ENCODE measurements around the gene DCAF4. TPM values are rescaled to one million over a fixed set of nuclear protein-coding genes. Genes with fewer than 3 reads are reported as not detected.

Gene DCAF4
- total RNA-seq, 1 experiment from 2014 or later = 39.4 TPM

- H3K4me3 Mint-ChIP-seq (ENCODE audit: unreplicated experiment) = no peak overlapping the region
- H3K36me3 Mint-ChIP-seq (ENCODE audit: insufficient read depth, unreplicated experiment) = peaks cover 56% of the 10 kb centered on the region
- H3K4me1 Mint-ChIP-seq (ENCODE audit: insufficient read depth, unreplicated experiment) = no peaks in the 10 kb centered on the region
- no peaks in the 10 kb centered on the region for H3K27me3 Mint-ChIP-seq (ENCODE audit: insufficient read depth, unreplicated experiment)
- CTCF ChIA-PET = interaction anchor here (0.6 to 6.9 kb wide), 3 partner anchors 9 to 424 kb away, joined by 3 to 42 read pairs (median 5); no protein-coding TSS in a partner anchor
- H3K9me3 Mint-ChIP-seq (ENCODE audit: unreplicated experiment) = no peaks in the 10 kb centered on the region
- BruUV-seq (replicated peaks) = no TSS peak
- no peak overlapping the region for H3K27ac Mint-ChIP-seq (ENCODE audit: low read depth, unreplicated experiment)
- POLR2A ChIA-PET = no interaction called here
- intact Hi-C loops (cut with micrococcal nuclease) = no loop called here
- TF ChIP-seq CTCF (IDR thresholded peaks at IDR 0.05; ENCODE audit: unreplicated experiment) = no peak
- DNase-seq (ENCODE audit: unreplicated experiment) = no peak
These were observed 13.4 kb downstream of the DCAF4 start for GRCh38 chr14:72939630-72940029.

DNA sequence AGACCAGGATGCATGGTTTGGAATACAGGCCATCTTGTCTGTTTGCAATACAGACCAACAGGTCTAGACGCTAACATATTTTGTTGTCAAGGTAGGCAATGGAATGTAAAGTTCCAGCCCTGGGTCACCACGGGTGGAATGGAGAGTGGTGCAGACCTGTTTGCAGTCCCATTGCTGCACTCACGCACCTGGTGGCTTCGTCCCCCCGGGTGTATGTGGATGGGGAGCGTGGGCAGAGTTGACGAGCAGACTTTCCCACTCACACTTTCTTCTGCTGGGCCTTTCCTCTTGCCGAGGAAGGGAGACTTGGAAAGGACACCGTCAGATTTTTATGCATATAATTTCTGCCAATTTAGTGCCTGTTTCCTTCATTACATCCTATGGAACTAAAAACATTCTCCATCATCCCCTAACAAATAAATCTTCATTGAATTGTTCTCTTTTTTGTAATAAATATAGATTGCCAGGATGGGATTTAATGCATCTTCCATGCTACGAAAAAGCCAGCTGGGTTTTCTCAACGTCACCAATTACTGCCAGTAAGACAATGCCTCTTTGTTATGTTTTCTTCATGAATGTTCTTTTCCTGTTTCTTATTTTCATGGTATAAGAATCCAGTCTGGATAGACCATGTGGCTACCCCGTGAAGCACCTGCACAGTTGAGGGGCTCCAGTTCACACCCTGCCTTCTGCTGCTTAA is 15.2 kb downstream of the DCAF4 start:
- Mint-ChIP-seq H3K27me3 (ENCODE audit: insufficient read depth, unreplicated experiment) (no peaks in the 10 kb centered on the region), H3K9me3 (ENCODE audit: unreplicated experiment) (no peaks in the 10 kb centered on the region), H3K36me3 (ENCODE audit: insufficient read depth, unreplicated experiment) (peaks cover 64% of the 10 kb centered on the region), H3K4me1 (ENCODE audit: insufficient read depth, unreplicated experiment) (no peaks in the 10 kb centered on the region), H3K27ac (ENCODE audit: low read depth, unreplicated experiment) (no peak overlapping the region), H3K4me3 (ENCODE audit: unreplicated experiment) (no peak overlapping the region)
- no TSS peak for BruUV-seq (replicated peaks)
- intact Hi-C loops (cut with micrococcal nuclease) = no loop called here
- ChIA-PET POLR2A (interaction anchor here (0.6 kb wide), 1 partner anchor 12 kb away, joined by 3 read pairs; no protein-coding TSS in a partner anchor), CTCF (interaction anchor here (0.7 to 1.1 kb wide), 2 partner anchors 9 to 166 kb away, joined by 3 read pairs; no protein-coding TSS in a partner anchor)
- no peak for TF ChIP-seq CTCF (IDR thresholded peaks at IDR 0.05; ENCODE audit: unreplicated experiment)
- no peak for DNase-seq (ENCODE audit: unreplicated experiment)

DNA sequence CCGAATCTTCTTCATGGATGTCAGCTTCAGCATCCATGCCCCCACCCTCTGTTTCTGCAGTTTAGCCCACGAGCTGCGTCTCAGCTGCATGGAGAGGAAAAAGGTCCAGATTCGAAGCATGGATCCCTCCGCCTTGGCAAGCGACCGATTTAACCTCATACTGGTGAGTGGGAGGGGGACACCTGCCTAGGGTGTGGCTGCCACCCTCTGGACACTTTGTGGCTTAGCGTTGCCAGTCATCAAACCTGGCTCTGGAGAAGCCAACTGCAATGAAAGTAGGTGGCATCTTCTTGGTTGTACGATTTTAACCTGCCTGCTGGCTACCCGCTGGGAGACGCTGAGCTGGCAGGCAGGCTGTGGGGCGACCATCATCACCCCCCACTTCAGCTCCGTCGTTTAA is 16.7 kb downstream of the DCAF4 start:
- intact Hi-C loops (cut with micrococcal nuclease) = no loop called here
- no peak for TF ChIP-seq CTCF (IDR thresholded peaks at IDR 0.05; ENCODE audit: unreplicated experiment)
- Mint-ChIP-seq H3K27ac (ENCODE audit: low read depth, unreplicated experiment) (no peak overlapping the region), H3K4me1 (ENCODE audit: insufficient read depth, unreplicated experiment) (no peaks in the 10 kb centered on the region), H3K36me3 (ENCODE audit: insufficient read depth, unreplicated experiment) (peaks cover 70% of the 10 kb centered on the region), H3K4me3 (ENCODE audit: unreplicated experiment) (no peak overlapping the region), H3K27me3 (ENCODE audit: insufficient read depth, unreplicated experiment) (no peaks in the 10 kb centered on the region), H3K9me3 (ENCODE audit: unreplicated experiment) (no peaks in the 10 kb centered on the region)
- ChIA-PET POLR2A (no interaction called here), CTCF (interaction anchor here (0.9 kb wide), 1 partner anchor 429 kb away, joined by 4 read pairs; no protein-coding TSS in a partner anchor)
- no TSS peak for BruUV-seq (replicated peaks)
- DNase-seq (ENCODE audit: unreplicated experiment) = no peak

DNA sequence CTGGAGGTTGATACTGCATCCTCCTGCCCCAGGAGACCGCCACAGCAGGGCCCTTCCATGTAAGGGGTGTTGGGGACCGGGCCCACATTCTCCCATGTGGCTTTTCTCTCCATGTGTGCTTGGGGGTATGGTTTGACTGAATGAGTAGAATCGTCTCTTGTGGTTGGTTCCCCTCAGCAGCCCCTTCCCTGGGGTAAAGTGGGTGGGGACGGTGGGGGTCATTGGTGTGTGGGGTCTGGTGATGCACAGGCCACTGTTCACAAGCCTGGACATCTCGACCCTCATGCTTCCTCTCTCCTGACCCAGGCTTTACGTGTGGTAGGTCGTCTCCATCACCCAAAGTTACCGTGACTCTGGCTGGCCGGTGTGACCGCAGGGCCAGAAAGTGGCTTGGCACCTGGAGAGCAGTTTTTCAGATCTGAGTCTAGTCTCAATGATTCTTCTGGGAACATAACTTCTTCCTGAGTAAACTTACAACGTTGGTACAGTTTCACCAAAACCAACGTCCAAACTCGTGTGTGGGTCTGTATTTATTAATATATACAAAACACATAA is 17.7 kb downstream of the DCAF4 start:
- TF ChIP-seq CTCF (IDR thresholded peaks at IDR 0.05; ENCODE audit: unreplicated experiment) = no peak
- intact Hi-C loops (cut with micrococcal nuclease) = no loop called here
- no peak for DNase-seq (ENCODE audit: unreplicated experiment)
- H3K9me3 Mint-ChIP-seq (ENCODE audit: unreplicated experiment) = no peaks in the 10 kb centered on the region
- CTCF ChIA-PET = interaction anchor here (0.7 to 0.9 kb wide), 2 partner anchors 430 kb away, joined by 3 to 4 read pairs; no protein-coding TSS in a partner anchor
- POLR2A ChIA-PET = no interaction called here
- no peak overlapping the region for H3K27ac Mint-ChIP-seq (ENCODE audit: low read depth, unreplicated experiment)
- no TSS peak for BruUV-seq (replicated peaks)
- H3K27me3 Mint-ChIP-seq (ENCODE audit: insufficient read depth, unreplicated experiment) = no peaks in the 10 kb centered on the region
- no peaks in the 10 kb centered on the region for H3K4me1 Mint-ChIP-seq (ENCODE audit: insufficient read depth, unreplicated experiment)
- H3K36me3 Mint-ChIP-seq (ENCODE audit: insufficient read depth, unreplicated experiment) = peaks cover 63% of the 10 kb centered on the region
- no peak overlapping the region for H3K4me3 Mint-ChIP-seq (ENCODE audit: unreplicated experiment)

Data from MCF 10A (cell line).